COLO668 (cell line): Measurements from ENCODE around the gene IL17RD.

Experiments used
- DNase-seq: peaks from one replicate; lab custom pipeline; 2025; ENCODE audit not compliant: unreplicated experiment; lab: John Stamatoyannopoulos, UW

The IL17RD gene

DNA sequence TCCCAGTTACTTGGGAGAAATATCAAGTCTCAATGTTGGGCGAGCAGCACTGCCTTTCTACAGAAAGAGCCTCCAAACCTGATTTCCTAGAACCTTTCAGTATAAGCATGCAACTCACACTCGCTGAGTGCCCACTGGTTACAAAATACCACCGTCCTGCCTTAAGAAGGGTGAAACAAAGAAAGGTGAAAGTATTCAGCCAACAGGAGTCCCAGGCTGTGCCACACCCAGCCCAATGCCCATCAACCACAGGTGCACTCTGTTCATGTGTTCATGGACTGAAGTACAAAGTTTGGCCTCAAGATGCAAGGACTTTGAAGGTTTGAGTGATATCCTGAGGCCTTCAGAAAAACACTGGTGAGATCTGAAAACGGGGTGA is 34.0 kb downstream of the IL17RD start:
- DNase-seq, result no peak

GRCh38 chr3:57130571-57131209 is 34.5 kb downstream of the IL17RD start:
- peak; percentile 83 for DNase-seq

DNA sequence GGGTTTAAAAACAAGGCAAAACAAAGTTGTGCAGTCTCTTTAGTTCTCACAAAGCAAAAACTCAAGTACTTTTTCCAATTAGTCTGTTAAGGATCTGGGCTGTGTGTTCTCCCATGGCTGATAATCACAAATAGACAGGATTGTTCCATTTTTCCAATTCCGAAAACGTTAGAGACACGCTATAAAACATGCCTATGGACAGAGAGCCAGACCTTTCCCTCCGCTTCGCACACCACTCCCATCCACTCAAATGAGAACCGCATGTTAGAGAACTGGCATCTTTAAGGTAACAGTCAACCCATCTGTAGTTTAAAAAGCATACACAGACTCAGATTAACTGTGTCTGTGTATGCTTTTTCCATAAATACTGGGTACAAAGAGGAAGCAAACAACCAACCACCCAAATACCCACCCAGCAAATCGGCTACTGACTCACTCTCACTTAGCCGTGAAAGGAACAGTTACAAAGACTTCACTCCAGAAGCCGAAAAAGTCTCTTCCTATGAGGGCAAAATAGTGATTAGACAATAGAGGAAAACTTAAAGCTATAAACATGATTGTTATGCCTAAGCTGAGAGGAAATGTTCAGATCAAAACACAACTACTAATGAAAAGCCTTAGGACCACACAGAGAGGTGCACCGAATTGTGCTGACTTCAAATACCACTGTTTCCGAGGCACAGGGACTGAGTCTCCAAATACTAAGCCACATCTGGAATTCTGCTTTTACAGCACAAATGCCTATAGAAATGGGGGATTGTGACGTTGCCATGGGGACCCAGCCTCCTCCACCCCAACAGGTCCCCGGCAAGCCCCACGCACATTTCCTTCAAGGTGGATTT is 36.1 kb downstream of the IL17RD start:
- DNase-seq, result no peak

- no peak for DNase-seq
Observed at GRCh38 chr3:57127891-57128518, 37.1 kb downstream of the IL17RD start.

- no peak for DNase-seq
Observed at GRCh38 chr3:57126244-57126643, 38.9 kb downstream of the IL17RD start.

- no peak for DNase-seq
Observed at GRCh38 chr3:57120451-57121174, 44.5 kb downstream of the IL17RD start.

- no peak for DNase-seq
Observed at GRCh38 chr3:57120040-57120439, 45.1 kb downstream of the IL17RD start.

GRCh38 chr3:57118254-57118653 is 46.9 kb downstream of the IL17RD start:
- DNase-seq, result no peak

DNA sequence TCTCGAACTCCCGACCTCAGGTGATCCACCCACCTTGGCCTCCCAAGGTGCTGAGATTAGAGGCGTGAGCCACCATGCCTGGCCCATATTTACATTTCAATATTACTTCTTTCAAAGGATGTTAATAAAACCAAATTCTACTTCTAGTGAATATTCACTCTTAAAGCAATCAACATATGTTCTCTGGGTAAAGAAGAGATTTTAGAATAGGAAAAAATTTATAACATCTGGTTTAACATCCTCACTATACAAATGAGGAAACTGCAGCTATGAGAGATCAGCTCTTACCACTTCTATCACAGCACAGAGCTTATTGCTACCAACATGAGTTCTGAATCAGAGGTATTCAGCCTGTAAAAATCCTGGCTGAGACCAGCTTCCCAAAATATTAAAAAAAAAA is 48.7 kb downstream of the IL17RD start:
- DNase-seq, result no peak

DNA sequence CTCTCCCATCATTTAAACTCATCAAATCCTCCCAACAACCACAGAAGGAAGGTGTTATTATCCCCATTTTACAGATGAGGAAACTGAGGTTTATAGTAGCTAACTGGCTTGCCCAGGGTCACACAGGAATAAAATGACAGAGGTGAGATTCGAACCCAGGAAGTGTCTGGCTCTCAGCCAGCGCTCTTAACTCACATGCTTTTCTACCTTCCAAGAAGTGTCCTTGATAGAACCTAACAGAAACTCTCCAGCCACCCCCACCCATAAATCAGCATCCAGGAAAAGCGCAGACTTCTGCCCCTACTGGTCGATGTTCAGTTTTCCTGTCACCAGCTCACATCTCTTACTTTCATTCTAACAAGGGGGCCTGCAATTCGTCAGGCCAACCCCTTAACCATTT is 52.9 kb downstream of the IL17RD start:
- no peak for DNase-seq

GRCh38 chr3:57110798-57111197 is 54.4 kb downstream of the IL17RD start:
- peak; percentile 76 for DNase-seq

DNA sequence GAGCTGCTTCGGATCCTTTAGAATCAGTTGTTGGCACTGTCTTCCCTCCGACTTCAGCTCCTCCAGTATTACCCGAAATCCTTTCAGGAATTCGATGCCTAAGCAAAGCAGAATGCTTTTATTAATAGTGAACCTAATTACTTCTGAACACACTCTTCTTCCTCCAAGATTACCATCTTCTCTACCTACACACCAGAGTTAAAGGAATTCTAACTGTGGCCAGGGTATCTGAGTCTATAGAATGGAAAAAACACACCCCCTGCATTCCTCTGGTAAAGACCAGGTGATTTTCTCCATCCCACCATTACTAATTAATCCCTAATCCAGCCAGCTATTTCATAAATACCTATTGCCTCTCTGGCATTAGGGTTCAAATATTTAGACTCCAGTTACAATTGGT is 54.9 kb downstream of the IL17RD start:
- no peak for DNase-seq

DNA sequence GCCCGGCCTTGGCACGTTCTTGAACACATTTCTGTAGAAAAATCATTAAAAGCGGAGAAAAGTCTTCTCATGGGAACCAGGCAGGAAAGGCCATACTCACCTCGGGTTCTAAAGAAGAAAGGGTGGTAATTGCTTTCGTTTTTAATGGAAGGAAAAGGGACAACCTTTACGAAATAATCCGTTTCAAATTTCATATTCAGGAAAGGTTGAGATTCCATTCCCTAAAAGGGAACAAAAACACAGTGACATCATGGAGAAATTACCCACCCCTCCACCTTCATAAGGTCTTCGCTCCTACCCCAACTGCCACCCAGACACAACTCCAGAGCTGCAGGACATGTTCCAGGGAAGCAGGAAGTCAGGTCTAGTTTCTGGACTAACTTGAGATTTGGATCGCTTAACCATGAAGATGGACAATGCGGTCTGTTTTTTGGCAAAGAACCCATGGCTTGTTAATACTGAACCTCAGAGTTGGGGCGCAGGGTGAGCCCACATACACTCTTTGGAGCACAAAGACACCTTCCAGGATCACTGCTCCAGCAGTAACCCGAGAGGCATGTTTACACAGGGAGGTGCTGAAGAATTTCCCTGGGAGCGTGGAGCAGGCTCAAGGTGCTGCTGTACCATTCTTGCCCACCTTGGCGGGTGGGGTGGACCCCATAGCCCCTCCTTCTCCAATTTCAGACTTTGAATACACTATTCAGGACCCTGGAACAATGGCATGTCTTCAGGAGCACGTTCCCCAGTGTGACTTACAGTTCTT is 55.5 kb downstream of the IL17RD start:
- DNase-seq, result no peak

- DNase-seq, result no peak
Observed at GRCh38 chr3:57108684-57109083, 56.5 kb downstream of the IL17RD start.

DNA sequence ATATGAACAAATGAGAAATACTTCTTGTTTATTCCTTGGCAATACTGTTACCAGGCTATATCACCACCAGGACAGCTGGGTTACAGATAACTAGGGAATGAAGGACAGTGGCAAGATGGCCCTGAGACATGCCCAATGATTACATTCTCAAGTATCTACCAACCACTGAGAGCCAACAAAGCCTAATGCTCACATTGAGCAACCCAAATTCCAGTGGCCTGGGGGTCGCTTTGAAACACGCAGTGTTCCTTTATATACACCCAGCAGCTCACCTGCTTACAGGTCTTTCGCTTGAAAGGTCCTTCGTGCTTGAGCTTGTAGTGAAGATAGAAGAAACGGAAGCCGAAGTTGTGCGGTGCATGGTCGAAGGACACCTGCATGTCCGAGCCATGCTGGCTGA is 59.6 kb downstream of the IL17RD start:
- no peak for DNase-seq

GRCh38 chr3:57100046-57100695 is 65.0 kb downstream of the IL17RD start:
- DNase-seq, result peak; percentile 58

GRCh38 chr3:57098418-57099310 is 66.5 kb downstream of the IL17RD start:
- DNase-seq, result no peak

DNA sequence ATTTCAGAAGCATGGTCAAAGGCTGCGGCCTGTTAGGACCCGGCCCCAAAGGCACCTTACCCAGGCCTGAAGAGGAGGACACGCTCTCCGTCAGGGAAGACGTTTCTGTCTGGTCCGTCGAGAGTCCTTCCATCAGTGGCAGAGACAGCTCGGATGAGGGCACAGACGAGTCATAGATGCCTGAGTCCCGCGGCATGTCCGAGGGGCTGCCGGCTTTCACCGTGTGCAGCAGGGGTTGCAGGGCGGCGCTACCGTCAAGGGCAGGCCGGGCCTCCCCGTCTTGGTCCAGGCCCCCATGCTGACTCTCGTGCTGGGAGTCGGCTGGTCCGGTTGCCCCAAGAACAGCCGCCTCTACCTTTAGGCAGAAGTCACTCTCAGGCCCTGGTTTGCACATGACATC is 67.6 kb downstream of the IL17RD start:
- DNase-seq, result no peak

GRCh38 chr3:57095363-57095762 is 69.8 kb downstream of the IL17RD start:
- DNase-seq, result no peak
